IMR-90 (cell line): Measurements from ENCODE around the gene RELN.

Experiments
- MXI1 ChIP-seq: IDR thresholded peaks from 2 replicates; pipeline ENCODE4 v1.6.1; 2012; ENCODE audit warnings: low read depth, mild to moderate bottlenecking, low read length, moderate library complexity, borderline replicate concordance
- POLR2A ChIP-seq: IDR thresholded peaks from 2 replicates; pipeline ENCODE4 v1.6.1; 2012; ENCODE audit warnings: mild to moderate bottlenecking, low read depth, low read length
- RAD21 ChIP-seq: IDR thresholded peaks from 2 replicates; pipeline ENCODE4 v1.6.1; 2012; ENCODE audit warnings: low read length, improper control_type of control experiment
- RCOR1 ChIP-seq: IDR thresholded peaks from 2 replicates; pipeline ENCODE4 v1.6.1; 2012; ENCODE audit warnings: mild to moderate bottlenecking, low read length, improper control_type of control experiment; ENCODE audit not compliant: insufficient replicate concordance
- RFX5 ChIP-seq: IDR thresholded peaks from 2 replicates; pipeline ENCODE4 v1.8.0; 2012; ENCODE audit warnings: low read depth, mild to moderate bottlenecking, low read length, moderate library complexity
- TF ChIP-seq, protein P1 (sequence below): conservative IDR thresholded peaks from 2 replicates; pipeline ENCODE4 v1.5.1; 2012; ENCODE audit warnings: mild to moderate bottlenecking, low read depth, low read length, improper control_type of control experiment
- TF ChIP-seq, protein P2 (sequence below): fragments of 150-350 bp; IDR thresholded peaks from 2 replicates; pipeline ENCODE4 v1.6.1; 2017; ENCODE audit warnings: mild to moderate bottlenecking, antibody characterized with exemption, low read length, low read depth
- TF ChIP-seq, protein P3 (sequence below): fragments of 150-350 bp; IDR thresholded peaks from 2 replicates; pipeline ENCODE4 v1.6.1; 2016; ENCODE audit warnings: low read depth, mild to moderate bottlenecking, low read length, moderate library complexity, borderline replicate concordance

DNA sequence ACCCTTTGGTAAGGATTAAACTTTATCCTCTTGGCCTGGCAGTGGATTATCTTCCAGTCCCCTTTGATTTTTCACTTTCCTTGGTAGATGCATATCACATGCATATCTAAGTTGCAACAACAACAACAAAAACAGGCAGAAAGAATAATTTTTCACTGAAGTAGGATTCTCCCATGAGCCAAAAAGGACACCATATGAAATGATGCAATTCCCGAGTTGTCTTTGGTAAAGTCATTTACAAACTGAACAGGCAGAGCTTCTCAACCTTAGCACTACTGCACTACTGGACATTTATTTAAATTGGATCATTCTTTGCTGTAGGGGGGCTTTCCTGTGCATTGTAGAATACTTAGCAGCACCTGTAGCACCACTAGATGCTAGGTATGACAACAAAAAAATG lies 195.0 kb downstream of the RELN start:
- TF ChIP-seq, protein P1, sequence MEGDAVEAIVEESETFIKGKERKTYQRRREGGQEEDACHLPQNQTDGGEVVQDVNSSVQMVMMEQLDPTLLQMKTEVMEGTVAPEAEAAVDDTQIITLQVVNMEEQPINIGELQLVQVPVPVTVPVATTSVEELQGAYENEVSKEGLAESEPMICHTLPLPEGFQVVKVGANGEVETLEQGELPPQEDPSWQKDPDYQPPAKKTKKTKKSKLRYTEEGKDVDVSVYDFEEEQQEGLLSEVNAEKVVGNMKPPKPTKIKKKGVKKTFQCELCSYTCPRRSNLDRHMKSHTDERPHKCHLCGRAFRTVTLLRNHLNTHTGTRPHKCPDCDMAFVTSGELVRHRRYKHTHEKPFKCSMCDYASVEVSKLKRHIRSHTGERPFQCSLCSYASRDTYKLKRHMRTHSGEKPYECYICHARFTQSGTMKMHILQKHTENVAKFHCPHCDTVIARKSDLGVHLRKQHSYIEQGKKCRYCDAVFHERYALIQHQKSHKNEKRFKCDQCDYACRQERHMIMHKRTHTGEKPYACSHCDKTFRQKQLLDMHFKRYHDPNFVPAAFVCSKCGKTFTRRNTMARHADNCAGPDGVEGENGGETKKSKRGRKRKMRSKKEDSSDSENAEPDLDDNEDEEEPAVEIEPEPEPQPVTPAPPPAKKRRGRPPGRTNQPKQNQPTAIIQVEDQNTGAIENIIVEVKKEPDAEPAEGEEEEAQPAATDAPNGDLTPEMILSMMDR: no peak
- TF ChIP-seq RFX5 (no peak), MXI1 (no peak), POLR2A (no peak), RCOR1 (no peak), RAD21 (no peak)
- TF ChIP-seq, protein P2, sequence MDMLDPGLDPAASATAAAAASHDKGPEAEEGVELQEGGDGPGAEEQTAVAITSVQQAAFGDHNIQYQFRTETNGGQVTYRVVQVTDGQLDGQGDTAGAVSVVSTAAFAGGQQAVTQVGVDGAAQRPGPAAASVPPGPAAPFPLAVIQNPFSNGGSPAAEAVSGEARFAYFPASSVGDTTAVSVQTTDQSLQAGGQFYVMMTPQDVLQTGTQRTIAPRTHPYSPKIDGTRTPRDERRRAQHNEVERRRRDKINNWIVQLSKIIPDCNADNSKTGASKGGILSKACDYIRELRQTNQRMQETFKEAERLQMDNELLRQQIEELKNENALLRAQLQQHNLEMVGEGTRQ: no peak
- TF ChIP-seq, protein P3, sequence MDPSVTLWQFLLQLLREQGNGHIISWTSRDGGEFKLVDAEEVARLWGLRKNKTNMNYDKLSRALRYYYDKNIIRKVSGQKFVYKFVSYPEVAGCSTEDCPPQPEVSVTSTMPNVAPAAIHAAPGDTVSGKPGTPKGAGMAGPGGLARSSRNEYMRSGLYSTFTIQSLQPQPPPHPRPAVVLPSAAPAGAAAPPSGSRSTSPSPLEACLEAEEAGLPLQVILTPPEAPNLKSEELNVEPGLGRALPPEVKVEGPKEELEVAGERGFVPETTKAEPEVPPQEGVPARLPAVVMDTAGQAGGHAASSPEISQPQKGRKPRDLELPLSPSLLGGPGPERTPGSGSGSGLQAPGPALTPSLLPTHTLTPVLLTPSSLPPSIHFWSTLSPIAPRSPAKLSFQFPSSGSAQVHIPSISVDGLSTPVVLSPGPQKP: no peak
